AG04450 (cell line): ENCODE measurements around the gene SMURF1. TPM values are rescaled to one million over a fixed set of nuclear protein-coding genes. Genes with fewer than 3 reads are reported as not detected.

Experiments used
- CTCF ChIA-PET: fragments of 300-600, 350-600 bp; formaldehyde crosslinking; extraction: SDS; loops from one replicate; lab custom pipeline; 2022; ENCODE audit warnings: antibody characterized with exemption, inconsistent platforms; lab: Charles Lee
- POLR2A ChIA-PET: fragments of 350-600 bp; formaldehyde crosslinking; extraction: SDS; loops from one replicate; lab custom pipeline; 2021; ENCODE audit warnings: antibody characterized with exemption, inconsistent platforms; lab: Yijun Ruan, JAX
- DNase-seq: peaks from one replicate; pipeline ENCODE4 v3.0.0-alpha.2; 2011; ENCODE audit warnings: low read depth, low spot score
- H3K27ac ChIP-seq: one replicate; pipeline ENCODE4 v1.5.1; 2012; ENCODE audit warnings: low read depth, low read length, control low read depth
- H3K27me3 ChIP-seq: one replicate; pipeline ENCODE4 v1.6.0; 2012; ENCODE audit warnings: low read length; ENCODE audit not compliant: control insufficient read depth, insufficient read depth
- H3K4me3 ChIP-seq: 2 replicates; pipeline ENCODE4 v1.5.1; 2011; ENCODE audit warnings: mild to moderate bottlenecking, low read depth, low read length, control low read depth
- H3K9me3 ChIP-seq: 2 replicates; pipeline ENCODE4 v1.5.1; 2012; ENCODE audit warnings: low read length; ENCODE audit not compliant: control insufficient read depth, insufficient read depth
- polyA plus RNA-seq: library from polyadenylated mRNA; depleted of rRNA; stranded (reverse); fragments of >200 nt; gene quantifications from 2 replicates; pipeline ENCODE4 v1.2.3, GENCODE V29; 2011
- TF ChIP-seq, protein P1 (sequence below): IDR thresholded peaks from 2 replicates; pipeline ENCODE4 v1.5.1; 2011; ENCODE audit warnings: low read depth, low read length, control low read depth, inconsistent platforms

The SMURF1 gene
- polyA plus RNA-seq, 1 experiment, result 17.1 TPM

GRCh38 chr7:99002827-99003212, 141.1 kb downstream of the SMURF1 start:
- ChIA-PET POLR2A (no interaction called here), CTCF (interaction anchor here (1.2 kb wide), 1 partner anchor 34 kb away, joined by 4 read pairs; no protein-coding TSS in a partner anchor)
- peaks cover 3% of the 10 kb centered on the region; the same call in 1 of the 2 replicates for H3K9me3 ChIP-seq
- H3K27ac ChIP-seq, result no peak overlapping the region
- no peak for DNase-seq
- TF ChIP-seq, protein P1, sequence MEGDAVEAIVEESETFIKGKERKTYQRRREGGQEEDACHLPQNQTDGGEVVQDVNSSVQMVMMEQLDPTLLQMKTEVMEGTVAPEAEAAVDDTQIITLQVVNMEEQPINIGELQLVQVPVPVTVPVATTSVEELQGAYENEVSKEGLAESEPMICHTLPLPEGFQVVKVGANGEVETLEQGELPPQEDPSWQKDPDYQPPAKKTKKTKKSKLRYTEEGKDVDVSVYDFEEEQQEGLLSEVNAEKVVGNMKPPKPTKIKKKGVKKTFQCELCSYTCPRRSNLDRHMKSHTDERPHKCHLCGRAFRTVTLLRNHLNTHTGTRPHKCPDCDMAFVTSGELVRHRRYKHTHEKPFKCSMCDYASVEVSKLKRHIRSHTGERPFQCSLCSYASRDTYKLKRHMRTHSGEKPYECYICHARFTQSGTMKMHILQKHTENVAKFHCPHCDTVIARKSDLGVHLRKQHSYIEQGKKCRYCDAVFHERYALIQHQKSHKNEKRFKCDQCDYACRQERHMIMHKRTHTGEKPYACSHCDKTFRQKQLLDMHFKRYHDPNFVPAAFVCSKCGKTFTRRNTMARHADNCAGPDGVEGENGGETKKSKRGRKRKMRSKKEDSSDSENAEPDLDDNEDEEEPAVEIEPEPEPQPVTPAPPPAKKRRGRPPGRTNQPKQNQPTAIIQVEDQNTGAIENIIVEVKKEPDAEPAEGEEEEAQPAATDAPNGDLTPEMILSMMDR, result no peak
- H3K4me3 ChIP-seq, result no peak overlapping the region
- no peaks in the 10 kb centered on the region for H3K27me3 ChIP-seq

DNA sequence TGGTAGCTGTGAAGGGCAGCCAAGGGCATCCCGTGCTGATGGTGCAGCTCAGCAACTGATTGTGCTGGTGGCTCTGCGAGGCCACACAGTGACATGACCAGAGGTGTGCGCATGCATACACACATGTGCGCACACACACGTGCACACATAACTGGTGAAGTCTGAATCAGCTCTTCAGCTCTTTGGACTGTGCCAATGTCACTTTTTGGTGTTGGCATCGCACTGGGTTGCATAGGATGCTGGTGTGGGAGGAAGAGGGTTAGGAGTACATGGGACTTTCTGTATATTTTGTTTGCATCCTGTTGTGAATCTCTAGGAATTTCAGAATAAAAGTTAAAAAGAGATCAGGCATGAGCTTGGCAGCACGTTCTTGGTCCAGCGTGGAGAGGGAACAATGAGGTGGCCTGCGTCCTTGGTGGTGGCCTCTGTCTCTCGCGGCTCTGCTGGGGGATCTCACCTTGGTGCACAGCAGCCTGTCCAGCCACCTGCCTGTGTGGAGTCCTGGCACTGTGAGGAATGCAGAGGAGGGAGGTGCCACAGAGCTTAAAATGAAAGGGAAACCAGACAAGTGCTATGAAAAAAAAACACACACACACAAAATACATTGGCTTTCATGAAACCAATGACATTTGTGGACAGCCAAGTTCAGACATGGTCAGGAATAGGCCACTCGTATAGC, 141.6 kb downstream of the SMURF1 start:
- Histone ChIP-seq H3K4me3 (no peak overlapping the region), H3K27ac (no peak overlapping the region), H3K27me3 (no peaks in the 10 kb centered on the region), H3K9me3 (peaks cover 3% of the 10 kb centered on the region; the same call in 1 of the 2 replicates)
- CTCF ChIA-PET, result interaction anchor here (1.2 kb wide), 1 partner anchor 34 kb away, joined by 4 read pairs; no protein-coding TSS in a partner anchor
- TF ChIP-seq, protein P1, result no peak
- POLR2A ChIA-PET, result no interaction called here
- no peak for DNase-seq

DNA sequence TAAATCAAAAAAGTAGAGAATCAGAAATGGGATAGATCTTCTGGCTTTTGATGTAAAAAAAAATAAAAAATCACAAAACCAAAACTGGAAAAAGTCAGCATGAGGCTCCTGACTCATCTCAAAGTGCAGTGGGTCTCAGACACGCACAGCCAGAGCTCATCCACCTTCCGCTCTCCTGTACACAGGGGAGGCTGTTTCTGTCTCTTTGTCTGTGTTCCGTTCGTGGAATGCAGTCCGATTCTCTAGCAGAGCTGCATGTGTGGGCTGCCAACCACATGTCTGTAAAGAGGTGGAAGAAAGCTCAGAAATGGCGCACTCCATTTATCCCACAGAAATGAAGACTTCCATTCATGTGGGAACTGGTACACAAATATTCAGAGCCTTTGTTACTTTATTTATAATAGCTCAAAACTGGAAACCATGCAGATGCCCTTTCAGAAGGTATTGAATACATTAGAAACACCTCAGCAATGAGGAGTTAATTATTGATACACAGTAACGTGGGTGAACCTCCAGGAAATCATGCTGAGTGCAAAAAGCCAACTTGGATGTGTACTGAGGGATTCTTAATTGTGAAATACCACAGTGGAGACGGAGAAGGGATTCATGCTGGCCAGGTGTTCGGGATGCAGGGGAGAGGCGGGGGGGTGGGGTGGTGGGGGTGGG, 142.3 kb downstream of the SMURF1 start:
- Histone ChIP-seq H3K27ac (no peak overlapping the region), H3K27me3 (no peaks in the 10 kb centered on the region), H3K9me3 (peaks cover 3% of the 10 kb centered on the region; the same call in 1 of the 2 replicates), H3K4me3 (no peak overlapping the region)
- ChIA-PET POLR2A (no interaction called here), CTCF (interaction anchor here (0.6 kb wide), 1 partner anchor 410 kb away, joined by 3 read pairs; no protein-coding TSS in a partner anchor)
- TF ChIP-seq, protein P1, result no peak
- no peak for DNase-seq

DNA sequence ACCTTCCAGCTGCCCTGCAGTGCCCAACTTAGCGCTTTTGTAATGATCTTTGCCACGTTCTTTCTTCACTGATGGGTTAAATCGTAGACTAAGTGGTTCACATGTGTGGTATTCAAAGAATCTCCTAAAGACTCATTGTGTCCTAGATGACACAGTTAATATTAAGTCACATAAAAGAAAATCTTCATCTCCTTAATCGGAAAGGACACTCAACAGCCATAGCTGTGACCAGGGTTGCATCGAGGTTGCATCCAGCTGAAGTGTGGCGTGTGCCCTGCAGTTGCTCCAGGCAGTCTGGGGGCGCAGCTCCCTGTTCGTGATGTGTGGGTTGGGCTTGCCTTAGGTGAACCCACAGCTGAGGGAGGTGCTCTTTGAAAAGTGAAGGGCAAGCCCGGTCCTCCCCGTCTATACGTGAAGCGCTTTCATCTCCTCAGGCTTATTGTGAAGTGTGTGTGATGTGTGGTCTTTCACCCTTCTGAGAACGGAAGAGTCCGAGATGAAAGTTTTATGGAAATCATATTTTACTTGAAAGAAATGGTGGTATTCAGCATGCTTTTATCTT, 142.9 kb downstream of the SMURF1 start:
- H3K27ac ChIP-seq, result no peak overlapping the region
- H3K4me3 ChIP-seq, result no peak overlapping the region
- DNase-seq, result no peak
- POLR2A ChIA-PET, result no interaction called here
- CTCF ChIA-PET, result interaction anchor here (0.6 kb wide), 1 partner anchor 411 kb away, joined by 3 read pairs; no protein-coding TSS in a partner anchor
- no peaks in the 10 kb centered on the region for H3K27me3 ChIP-seq
- H3K9me3 ChIP-seq, result peaks cover 3% of the 10 kb centered on the region; the same call in 1 of the 2 replicates
- TF ChIP-seq, protein P1, result no peak
